CD14-positive monocyte (primary cell): ENCODE results near the gene LRBA. TPM values are rescaled to one million over a fixed set of nuclear protein-coding genes. Genes with fewer than 3 reads are reported as not detected.

ENCODE experiments used
- DNase-seq, 3 donors: peaks; one replicate each; pipeline ENCODE4 v3.0.0-alpha.2; 2011 to 2022
- H2AFZ ChIP-seq: 2 replicates; pipeline ENCODE4 v1.6.0; 2012; ENCODE audit warnings: mild to moderate bottlenecking, low read depth, low read length, inconsistent platforms; ENCODE audit not compliant: insufficient read depth, poor library complexity, severe bottlenecking
- H3K27ac ChIP-seq, 2 donors: 1 replicate in 1 of 2; 2 replicates in 1 of 2; pipeline ENCODE4 v1.5.1; 2012 to 2013; ENCODE audit warnings: low read length in 2 of 2, control low read depth in 1 of 2, inconsistent platforms in 1 of 2, low read depth in 1 of 2, mild to moderate bottlenecking in 1 of 2
- H3K27me3 ChIP-seq, 2 donors: one replicate each; pipeline versions ENCODE4 v1.6.0 to v1.6.1; 2011 to 2013; ENCODE audit warnings: low read length in 2 of 2; ENCODE audit not compliant: control insufficient read depth in 2 of 2, insufficient read depth in 2 of 2
- H3K36me3 ChIP-seq, 2 donors: replicated peaks in 1 of 2; 1 replicate in 1 of 2; 2 replicates in 1 of 2; pipeline versions ENCODE4 v1.5.1 to v1.6.1; 2012 to 2013; ENCODE audit warnings: low read length in 2 of 2, control low read depth in 1 of 2, inconsistent platforms in 1 of 2, mild to moderate bottlenecking in 1 of 2; ENCODE audit not compliant: insufficient read depth in 2 of 2, control insufficient read depth in 1 of 2
- H3K4me1 ChIP-seq, 2 donors: 1 replicate in 1 of 2; 2 replicates in 1 of 2; pipeline versions ENCODE4 v1.5.1 to v1.6.1; 2012 to 2013; ENCODE audit warnings: low read length in 2 of 2, control low read depth in 1 of 2, inconsistent platforms in 1 of 2, mild to moderate bottlenecking in 1 of 2, moderate library complexity in 1 of 2; ENCODE audit not compliant: insufficient read depth in 2 of 2, control insufficient read depth in 1 of 2
- H3K4me2 ChIP-seq: replicated peaks from 2 replicates; pipeline ENCODE3; 2012; ENCODE audit warnings: low read length, moderate library complexity, mild to moderate bottlenecking; ENCODE audit not compliant: poor library complexity, severe bottlenecking; ENCODE audit errors: extremely low read depth
- H3K4me3 ChIP-seq, 3 experiments: fragments of 200-600 bp in 1 of 3; sonication (generic) in 1 of 3; replicated peaks in 1 of 3; 1 replicate in 2 of 3; 2 replicates in 1 of 3; pipeline ENCODE4 v1.5.1; 2011 to 2013; ENCODE audit warnings: low read length in 3 of 3, mild to moderate bottlenecking in 3 of 3, control low read depth in 2 of 3, low read depth in 2 of 3, inconsistent platforms in 1 of 3, moderate library complexity in 1 of 3
- H3K79me2 ChIP-seq: 2 replicates; pipeline ENCODE4 v1.6.0; 2012; ENCODE audit warnings: mild to moderate bottlenecking, control low read depth, inconsistent platforms, low read length, moderate library complexity; ENCODE audit not compliant: insufficient read depth
- H3K9ac ChIP-seq: 2 replicates; pipeline ENCODE4 v1.6.0; 2017; ENCODE audit warnings: low read length, mild to moderate bottlenecking; ENCODE audit not compliant: insufficient read depth, poor library complexity, severe bottlenecking
- H3K9me3 ChIP-seq, 2 donors: replicated peaks in 1 of 2; 1 replicate in 1 of 2; 2 replicates in 1 of 2; pipeline versions ENCODE4 v1.5.1 to v1.6.1; 2012 to 2013; ENCODE audit warnings: low read length in 2 of 2, control low read depth in 1 of 2; ENCODE audit not compliant: control insufficient read depth in 1 of 2, insufficient read depth in 1 of 2
- H4K20me1 ChIP-seq: 2 replicates; pipeline ENCODE4 v1.6.0; 2012; ENCODE audit warnings: mild to moderate bottlenecking, low read length, control low read depth, moderate library complexity; ENCODE audit not compliant: insufficient read depth
- H3K27ac Mint-ChIP-seq, 7 donors: one replicate each; pipeline ENCODE4 v1.8.0; 2020; ENCODE audit warnings: mild to moderate bottlenecking in 7 of 7, mixed read lengths in 7 of 7, moderate library complexity in 6 of 7, inconsistent platforms in 2 of 7
- H3K27me3 Mint-ChIP-seq, 3 donors: one replicate each; pipeline ENCODE4 v1.8.0; 2021 to 2022; ENCODE audit warnings: low read depth in 3 of 3, mild to moderate bottlenecking in 3 of 3, mixed read lengths in 3 of 3, moderate library complexity in 3 of 3, inconsistent platforms in 1 of 3
- H3K36me3 Mint-ChIP-seq, 2 donors: one replicate each; pipeline ENCODE4 v1.8.0; 2020; ENCODE audit warnings: mixed read lengths in 2 of 2, inconsistent platforms in 1 of 2, mild to moderate bottlenecking in 1 of 2
- H3K4me1 Mint-ChIP-seq: one replicate; pipeline ENCODE4 v1.8.0; 2020; ENCODE audit warnings: mild to moderate bottlenecking, mixed read lengths
- H3K4me3 Mint-ChIP-seq, 2 donors: one replicate each; pipeline ENCODE4 v1.8.0; 2020; ENCODE audit warnings: mild to moderate bottlenecking in 2 of 2, mixed read lengths in 2 of 2, moderate library complexity in 1 of 2
- H3K9me3 Mint-ChIP-seq, 7 donors: one replicate each; pipeline ENCODE4 v1.8.0; 2020 to 2022; ENCODE audit warnings: mixed read lengths in 7 of 7, mild to moderate bottlenecking in 6 of 7, moderate library complexity in 6 of 7, inconsistent platforms in 2 of 7
- whole genome bisulfite sequencing: methylation state at CpG from one replicate; pipeline ENCODE4 v1.1.5; 2013; ENCODE audit warnings: missing lambda C conversion rate; ENCODE audit not compliant: insufficient coverage; 5-methylcytosine and 5-hydroxymethylcytosine counted together
- intact Hi-C, 2 donors: fragments of 100-400 bp; cut with micrococcal nuclease; formaldehyde crosslinking; loops; one replicate each; pipeline versions ENCODE4 v1.15.0 to v1.15.1; 2023
- polyA plus RNA-seq, 3 donors: library from polyadenylated mRNA; depleted of rRNA in 1 of 3; unstranded in 2 of 3; stranded (reverse) in 1 of 3; fragments of 300-500 nt in 2 of 3; fragments of >200 nt in 1 of 3; fragmentation: Illumina TruSeq in 2 of 3; gene quantifications; 1 replicate in 2 of 3; 2 replicates in 1 of 3; pipeline ENCODE4 v1.2.3, GENCODE V29; 2012 to 2021
- TF ChIP-seq, protein P1 (sequence below): fragments of 200-600 bp; IDR thresholded peaks from one replicate; pipeline ENCODE4 v1.8.0; 2022; ENCODE audit warnings: antibody characterized with exemption, mild to moderate bottlenecking

LRBA gene
- polyA plus RNA-seq, 3 donors = 1.5 to 5.5 (median 4.4) TPM

DNA sequence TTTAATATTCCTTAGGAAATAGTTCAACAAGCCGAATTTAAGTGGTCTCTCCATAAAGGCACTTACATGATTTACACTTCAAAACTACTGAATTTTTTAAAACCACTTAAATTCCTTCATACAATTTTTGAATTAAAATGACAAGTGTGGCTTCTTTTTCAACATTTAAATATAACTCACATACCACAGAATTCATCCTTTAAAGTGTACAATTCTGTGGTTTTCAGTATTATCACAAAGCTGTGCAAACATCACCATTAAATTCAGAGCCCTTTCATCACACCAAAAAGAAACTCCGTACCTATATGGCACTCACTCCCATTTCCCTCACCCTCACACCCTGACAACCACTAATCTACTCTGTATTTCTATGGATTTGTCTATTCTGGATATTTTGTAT lies 634.0 kb downstream of the LRBA start:
- Histone ChIP-seq H2AFZ (no peak overlapping the region), H4K20me1 (no peaks in the 10 kb centered on the region), H3K9me3 (no peaks in the 10 kb centered on the region), H3K36me3 (no peaks in the 10 kb centered on the region), H3K4me2 (no peak overlapping the region), H3K4me1 (no peaks in the 10 kb centered on the region), H3K9ac (no peak overlapping the region), H3K4me3 (no peak overlapping the region), H3K27me3 (no peaks in the 10 kb centered on the region), H3K27ac (no peak overlapping the region), H3K79me2 (no peaks in the 10 kb centered on the region)
- Mint-ChIP-seq H3K27me3 (no peaks in the 10 kb centered on the region), H3K9me3 (no peaks in the 10 kb centered on the region), H3K4me3 (no peak overlapping the region), H3K4me1 (no peaks in the 10 kb centered on the region), H3K36me3 (peaks cover 0 to 3% of the 10 kb centered on the region in 2 donors), H3K27ac (no peak overlapping the region)
- WGBS = no CpG with 5 or more reads among the region's 2 CpGs
- DNase-seq = no peak
- intact Hi-C loops = no loop called here
- TF ChIP-seq, protein P1, sequence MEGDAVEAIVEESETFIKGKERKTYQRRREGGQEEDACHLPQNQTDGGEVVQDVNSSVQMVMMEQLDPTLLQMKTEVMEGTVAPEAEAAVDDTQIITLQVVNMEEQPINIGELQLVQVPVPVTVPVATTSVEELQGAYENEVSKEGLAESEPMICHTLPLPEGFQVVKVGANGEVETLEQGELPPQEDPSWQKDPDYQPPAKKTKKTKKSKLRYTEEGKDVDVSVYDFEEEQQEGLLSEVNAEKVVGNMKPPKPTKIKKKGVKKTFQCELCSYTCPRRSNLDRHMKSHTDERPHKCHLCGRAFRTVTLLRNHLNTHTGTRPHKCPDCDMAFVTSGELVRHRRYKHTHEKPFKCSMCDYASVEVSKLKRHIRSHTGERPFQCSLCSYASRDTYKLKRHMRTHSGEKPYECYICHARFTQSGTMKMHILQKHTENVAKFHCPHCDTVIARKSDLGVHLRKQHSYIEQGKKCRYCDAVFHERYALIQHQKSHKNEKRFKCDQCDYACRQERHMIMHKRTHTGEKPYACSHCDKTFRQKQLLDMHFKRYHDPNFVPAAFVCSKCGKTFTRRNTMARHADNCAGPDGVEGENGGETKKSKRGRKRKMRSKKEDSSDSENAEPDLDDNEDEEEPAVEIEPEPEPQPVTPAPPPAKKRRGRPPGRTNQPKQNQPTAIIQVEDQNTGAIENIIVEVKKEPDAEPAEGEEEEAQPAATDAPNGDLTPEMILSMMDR = no peak

DNA sequence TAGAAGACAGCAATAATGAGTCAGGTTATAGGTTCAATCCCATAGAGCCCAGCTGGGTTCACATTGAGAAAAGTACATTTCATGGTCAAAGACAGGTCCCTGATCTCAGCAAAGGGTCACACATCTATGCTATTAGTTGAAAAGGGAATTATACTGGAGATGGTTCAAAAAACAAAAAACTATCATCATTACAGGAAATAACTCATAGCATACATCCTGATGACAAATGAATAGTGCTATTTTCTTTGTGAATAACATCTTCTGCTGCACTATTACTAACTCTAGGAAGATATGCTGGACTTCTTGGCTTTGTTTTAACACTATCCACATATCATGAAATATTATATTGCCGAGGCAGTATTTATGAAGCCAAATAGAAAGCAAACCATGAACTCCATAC lies 635.6 kb downstream of the LRBA start:
- Mint-ChIP-seq H3K4me1 (no peaks in the 10 kb centered on the region), H3K27ac (no peak overlapping the region), H3K27me3 (no peaks in the 10 kb centered on the region), H3K36me3 (peaks cover 0 to 3% of the 10 kb centered on the region in 2 donors), H3K4me3 (no peak overlapping the region), H3K9me3 (no peaks in the 10 kb centered on the region)
- Histone ChIP-seq H3K4me3 (no peak overlapping the region), H3K27me3 (no peaks in the 10 kb centered on the region), H4K20me1 (no peaks in the 10 kb centered on the region), H3K9me3 (no peaks in the 10 kb centered on the region), H3K36me3 (no peaks in the 10 kb centered on the region), H3K4me2 (no peak overlapping the region), H3K4me1 (no peaks in the 10 kb centered on the region), H3K27ac (no peak overlapping the region), H3K79me2 (no peaks in the 10 kb centered on the region), H3K9ac (no peak overlapping the region), H2AFZ (no peak overlapping the region)
- WGBS = no CpG with 5 or more reads among the region's 1 CpG
- TF ChIP-seq, protein P1 = no peak
- intact Hi-C loops = no loop called here
- DNase-seq = no peak
